SU-DHL-6 (cell line): ENCODE measurements around the gene LRRN4CL.

Source experiments
- H2AFZ ChIP-seq: fragments of 200-600 bp; sonication (generic); 2 replicates; pipeline ENCODE4 v1.6.1; 2014; ENCODE audit warnings: low read depth, mild to moderate bottlenecking, moderate library complexity, mixed read lengths, antibody characterized with exemption, low read length; ENCODE audit not compliant: severe bottlenecking
- H3F3A ChIP-seq: fragments of 200-600 bp; shearing (Covaris generic); 2 replicates; pipeline ENCODE4 v1.6.0; 2016; ENCODE audit warnings: antibody characterized with exemption, mild to moderate bottlenecking; ENCODE audit not compliant: insufficient read depth
- H3K27ac ChIP-seq: fragments of 200-600 bp; sonication (generic); 2 replicates; pipeline ENCODE4 v1.5.1; 2016; ENCODE audit warnings: low read depth, mild to moderate bottlenecking, low read length, moderate library complexity, mixed read lengths
- H3K27me3 ChIP-seq: fragments of 200-600 bp; sonication (generic), shearing (Covaris generic); 2 replicates; pipeline ENCODE4 v1.6.0; 2014; ENCODE audit warnings: mild to moderate bottlenecking, low read length
- H3K36me3 ChIP-seq: fragments of 200-600 bp; sonication (generic); 2 replicates; pipeline ENCODE4 v1.6.1; 2014; ENCODE audit warnings: mild to moderate bottlenecking, low read length, mixed read lengths
- H3K4me2 ChIP-seq: fragments of 300-600, 200-600 bp; shearing (Covaris generic), sonication (generic); 2 replicates; pipeline ENCODE4 v1.6.0; 2014; ENCODE audit warnings: low read length, low read depth, mild to moderate bottlenecking; ENCODE audit not compliant: poor library complexity, severe bottlenecking
- H3K4me3 ChIP-seq: fragments of 200-600 bp; sonication (generic); 2 replicates; pipeline ENCODE4 v1.5.1; 2014; ENCODE audit warnings: antibody characterized with exemption, low read length, mild to moderate bottlenecking, mixed read lengths; ENCODE audit not compliant: insufficient read depth, poor library complexity, severe bottlenecking
- H3K79me2 ChIP-seq: fragments of 200-600 bp; sonication (generic); 2 replicates; pipeline ENCODE4 v1.6.1; 2014; ENCODE audit warnings: mild to moderate bottlenecking, low read length, moderate library complexity; ENCODE audit not compliant: insufficient read depth
- H3K9ac ChIP-seq: fragments of 200-600 bp; sonication (generic); 2 replicates; pipeline ENCODE4 v1.7.0; 2014; ENCODE audit warnings: mild to moderate bottlenecking, low read length
- H3K9me2 ChIP-seq: fragments of 200-600 bp; sonication (generic); replicated peaks from 2 replicates; pipeline ENCODE4 v1.6.1; 2014; ENCODE audit warnings: low read length; ENCODE audit not compliant: insufficient read depth
- H3K9me3 ChIP-seq: fragments of 200-600 bp; sonication (generic); 2 replicates; pipeline ENCODE4 v1.6.1; 2014; ENCODE audit warnings: low read length, mixed read lengths; ENCODE audit not compliant: insufficient read depth
- H4K20me1 ChIP-seq: fragments of 200-600 bp; sonication (generic); 2 replicates; pipeline ENCODE4 v1.6.1; 2014; ENCODE audit warnings: low read depth, mild to moderate bottlenecking, antibody characterized with exemption, low read length, moderate library complexity, mixed read lengths
- EZH2phosphoT487 ChIP-seq: fragments of 200-600 bp; sonication (generic), shearing (Covaris generic); conservative IDR thresholded peaks from 2 replicates; pipeline ENCODE4 v1.6.1; 2018; ENCODE audit warnings: mild to moderate bottlenecking, antibody characterized with exemption, low read length, moderate library complexity, mixed read lengths
- TF ChIP-seq, protein P1 (sequence below): fragments of 200-600 bp; sonication (generic); IDR thresholded peaks from one replicate; pipeline ENCODE4 v1.5.1; 2017; ENCODE audit warnings: antibody characterized with exemption, mild to moderate bottlenecking, low read length, moderate library complexity; ENCODE audit not compliant: insufficient read depth, poor library complexity, severe bottlenecking

LRRN4CL gene

DNA sequence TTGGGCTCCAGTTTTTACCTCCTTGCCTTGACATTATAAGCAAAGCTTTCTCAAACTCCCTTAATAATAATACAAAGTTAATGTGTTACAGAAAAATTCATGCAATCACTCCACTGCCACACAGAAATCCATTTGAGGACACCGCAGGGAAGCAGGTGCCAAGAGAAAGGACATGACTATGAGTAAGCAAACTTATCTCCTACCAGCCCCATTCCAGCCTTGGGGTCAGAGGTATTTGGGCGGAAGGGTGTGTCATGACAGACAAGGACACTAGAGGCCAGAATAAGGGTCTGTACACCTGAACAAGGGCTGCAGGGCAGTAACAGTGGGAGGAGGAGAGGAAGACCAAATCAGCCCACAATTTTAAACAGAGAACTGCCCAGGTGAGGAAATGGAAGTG is 24.0 kb upstream of the LRRN4CL start:
- Histone ChIP-seq H3K4me2 (no peak overlapping the region), H3K79me2 (peaks cover 15% of the 10 kb centered on the region), H3F3A (peaks cover 13% of the 10 kb centered on the region), H3K9ac (no peak overlapping the region), H2AFZ (no peak overlapping the region), H3K27ac (no peak overlapping the region), H3K27me3 (no peaks in the 10 kb centered on the region), H3K9me3 (no peaks in the 10 kb centered on the region), H3K4me3 (no peak overlapping the region), H4K20me1 (no peaks in the 10 kb centered on the region), H3K9me2 (no peaks in the 10 kb centered on the region), H3K36me3 (peaks cover 35% of the 10 kb centered on the region)
- TF ChIP-seq, protein P1, sequence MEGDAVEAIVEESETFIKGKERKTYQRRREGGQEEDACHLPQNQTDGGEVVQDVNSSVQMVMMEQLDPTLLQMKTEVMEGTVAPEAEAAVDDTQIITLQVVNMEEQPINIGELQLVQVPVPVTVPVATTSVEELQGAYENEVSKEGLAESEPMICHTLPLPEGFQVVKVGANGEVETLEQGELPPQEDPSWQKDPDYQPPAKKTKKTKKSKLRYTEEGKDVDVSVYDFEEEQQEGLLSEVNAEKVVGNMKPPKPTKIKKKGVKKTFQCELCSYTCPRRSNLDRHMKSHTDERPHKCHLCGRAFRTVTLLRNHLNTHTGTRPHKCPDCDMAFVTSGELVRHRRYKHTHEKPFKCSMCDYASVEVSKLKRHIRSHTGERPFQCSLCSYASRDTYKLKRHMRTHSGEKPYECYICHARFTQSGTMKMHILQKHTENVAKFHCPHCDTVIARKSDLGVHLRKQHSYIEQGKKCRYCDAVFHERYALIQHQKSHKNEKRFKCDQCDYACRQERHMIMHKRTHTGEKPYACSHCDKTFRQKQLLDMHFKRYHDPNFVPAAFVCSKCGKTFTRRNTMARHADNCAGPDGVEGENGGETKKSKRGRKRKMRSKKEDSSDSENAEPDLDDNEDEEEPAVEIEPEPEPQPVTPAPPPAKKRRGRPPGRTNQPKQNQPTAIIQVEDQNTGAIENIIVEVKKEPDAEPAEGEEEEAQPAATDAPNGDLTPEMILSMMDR: no peak
- TF ChIP-seq EZH2phosphoT487: no peak

DNA sequence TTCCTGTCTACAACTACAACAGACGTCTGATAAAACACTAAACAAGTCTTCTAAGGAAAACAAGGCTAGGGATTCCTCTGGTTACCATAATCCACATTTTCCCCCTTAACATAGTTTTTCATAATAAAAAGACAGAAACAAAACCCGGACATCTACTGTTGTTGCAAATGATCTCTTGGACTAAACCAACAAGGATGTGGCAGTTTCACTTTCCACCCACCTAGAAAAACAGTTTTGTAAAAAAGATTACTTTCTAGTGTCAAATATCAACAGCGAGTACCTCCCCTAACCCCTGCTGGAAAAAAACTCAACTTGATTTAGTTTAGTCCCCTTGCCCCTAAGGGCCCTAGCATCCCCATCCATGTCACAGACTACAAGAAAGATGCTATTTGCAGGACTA is 23.5 kb upstream of the LRRN4CL start:
- H3K9me3 ChIP-seq: no peaks in the 10 kb centered on the region
- H3K36me3 ChIP-seq: peaks cover 32% of the 10 kb centered on the region
- no peak overlapping the region for H2AFZ ChIP-seq
- H3K27ac ChIP-seq: no peak overlapping the region
- H3K27me3 ChIP-seq: no peaks in the 10 kb centered on the region
- H3K9me2 ChIP-seq: no peaks in the 10 kb centered on the region
- peaks cover 15% of the 10 kb centered on the region for H3F3A ChIP-seq
- H3K79me2 ChIP-seq: peaks cover 13% of the 10 kb centered on the region; the same call in 1 of the 2 replicates
- no peak overlapping the region for H3K9ac ChIP-seq
- H3K4me3 ChIP-seq: no peak overlapping the region
- H3K4me2 ChIP-seq: no peak overlapping the region
- TF ChIP-seq, protein P1: no peak
- no peak for TF ChIP-seq EZH2phosphoT487
- no peaks in the 10 kb centered on the region for H4K20me1 ChIP-seq

DNA sequence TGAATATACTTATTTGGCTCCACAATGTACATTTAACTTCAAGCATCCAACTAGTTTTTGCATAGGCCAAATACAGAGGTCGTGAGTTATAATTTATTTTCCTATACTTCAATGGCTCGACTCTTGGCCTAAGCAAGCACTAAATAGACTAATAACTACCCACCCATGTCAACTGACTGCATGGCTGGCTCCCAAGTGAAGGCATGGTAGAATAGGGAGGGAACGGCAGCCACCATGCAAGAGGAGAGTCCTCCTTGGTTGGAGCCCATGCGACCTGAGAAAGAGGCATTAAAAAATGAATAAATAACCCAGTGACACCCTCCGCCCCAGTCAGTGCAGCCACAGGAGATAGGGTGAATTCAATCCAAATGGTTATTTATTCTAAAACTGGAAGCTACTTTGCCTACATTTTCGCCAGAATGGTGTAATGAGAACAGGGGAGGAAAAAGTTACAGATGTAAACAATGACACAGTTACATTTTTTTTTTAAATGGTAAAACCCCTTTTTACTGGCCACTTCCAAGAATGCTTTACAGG is 23.0 kb upstream of the LRRN4CL start:
- Histone ChIP-seq H2AFZ (no peak overlapping the region), H3F3A (peaks cover 18% of the 10 kb centered on the region), H3K9ac (no peak overlapping the region), H3K9me3 (no peaks in the 10 kb centered on the region), H3K4me2 (no peak overlapping the region), H3K27ac (no peak overlapping the region), H3K79me2 (peaks cover 10% of the 10 kb centered on the region; the same call in 1 of the 2 replicates), H3K36me3 (peaks cover 30% of the 10 kb centered on the region), H3K9me2 (no peaks in the 10 kb centered on the region), H3K4me3 (no peak overlapping the region), H3K27me3 (no peaks in the 10 kb centered on the region), H4K20me1 (no peaks in the 10 kb centered on the region)
- TF ChIP-seq, protein P1: no peak
- TF ChIP-seq EZH2phosphoT487: no peak
